Measurements from ENCODE around the gene ASAP2.
A peak's percentile ranks its signal among the peaks of the same experiment; 100 is the strongest.

The ASAP2 gene

DNA sequence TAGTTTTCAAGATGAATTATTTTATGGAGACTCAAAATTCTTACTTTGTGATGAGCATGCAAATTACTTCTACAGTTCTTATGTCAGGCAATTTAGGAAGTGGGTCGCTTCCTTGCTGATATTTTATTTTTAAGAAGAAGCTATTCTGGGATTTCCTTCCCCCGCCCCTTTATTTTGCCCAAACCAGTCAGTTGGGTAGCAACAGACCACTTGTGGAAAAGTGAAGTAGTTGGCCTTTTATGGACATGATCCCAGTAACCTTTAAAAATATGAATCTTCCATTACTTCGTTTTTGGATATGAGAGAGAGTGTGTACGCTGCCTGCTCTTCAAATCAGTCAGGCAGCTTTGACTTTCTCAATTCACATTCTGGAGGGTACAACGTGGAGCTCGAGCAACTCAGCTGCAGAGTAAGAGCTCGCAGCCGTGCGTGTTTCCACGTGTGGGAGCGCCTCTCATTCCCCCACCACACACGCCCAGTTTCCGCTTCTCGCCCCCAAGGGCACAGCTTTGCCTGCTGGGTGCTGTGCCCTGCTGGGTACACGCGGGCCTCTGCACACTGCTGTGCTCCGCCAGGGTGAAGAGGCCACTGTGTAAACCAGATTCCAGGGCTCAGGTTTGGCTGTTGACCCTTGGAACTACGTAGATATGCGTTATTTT, 124.1 kb downstream of the ASAP2 start:
- no peak for DNase-seq

DNA sequence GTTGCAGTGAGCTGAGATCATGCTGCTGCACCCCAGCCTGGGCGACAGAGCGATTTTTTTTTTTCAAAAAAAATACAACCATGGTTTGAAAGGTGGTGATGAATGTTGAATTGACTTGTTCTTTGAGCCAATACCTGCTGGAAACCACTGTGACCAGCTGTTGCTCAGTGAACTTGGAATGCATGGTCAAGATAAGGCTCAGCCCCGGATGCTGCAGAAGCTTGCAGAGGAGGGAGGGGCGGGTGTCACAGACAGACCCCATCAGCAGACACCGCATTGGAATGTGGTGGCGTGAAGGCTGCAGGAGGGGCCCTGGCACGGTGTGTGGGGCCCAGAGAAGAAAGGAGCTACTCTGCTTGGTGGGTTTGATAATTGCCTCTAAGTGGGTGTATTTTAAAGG, 125.1 kb downstream of the ASAP2 start:
- no peak for DNase-seq

DNA sequence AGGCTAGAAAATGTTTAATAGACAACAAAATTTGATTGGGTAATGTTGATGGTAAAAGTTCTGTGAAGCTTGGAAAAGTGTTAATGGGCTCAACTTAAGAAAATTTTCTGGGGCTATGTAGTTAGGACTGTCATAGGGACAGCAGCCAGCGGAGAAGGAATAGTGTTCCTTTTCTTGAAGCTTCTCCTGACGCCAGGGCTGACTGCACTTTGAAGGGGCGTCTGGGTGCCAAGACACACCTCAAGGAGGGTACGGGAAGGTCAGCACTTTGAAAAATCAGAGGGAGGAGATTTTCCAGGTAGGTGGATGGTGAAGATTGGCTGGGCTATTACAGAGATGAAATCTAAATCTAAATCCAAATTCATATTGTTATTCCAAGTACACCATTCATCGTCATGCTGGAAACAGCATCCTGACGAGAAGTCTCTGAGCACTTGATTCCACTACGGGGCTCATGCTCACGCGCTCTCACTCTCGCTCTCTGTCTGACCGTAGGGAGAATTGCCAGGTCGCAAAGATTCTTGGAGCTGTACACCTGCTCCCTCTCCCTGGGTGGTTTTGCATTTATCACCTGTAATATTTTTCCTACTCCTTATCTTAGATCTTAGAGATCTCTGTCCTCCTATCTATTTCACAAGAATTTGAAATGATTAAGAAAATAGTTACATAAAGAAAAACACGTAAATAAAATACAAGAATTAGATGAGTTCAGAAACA, 125.7 kb downstream of the ASAP2 start:
- no peak for DNase-seq

DNA sequence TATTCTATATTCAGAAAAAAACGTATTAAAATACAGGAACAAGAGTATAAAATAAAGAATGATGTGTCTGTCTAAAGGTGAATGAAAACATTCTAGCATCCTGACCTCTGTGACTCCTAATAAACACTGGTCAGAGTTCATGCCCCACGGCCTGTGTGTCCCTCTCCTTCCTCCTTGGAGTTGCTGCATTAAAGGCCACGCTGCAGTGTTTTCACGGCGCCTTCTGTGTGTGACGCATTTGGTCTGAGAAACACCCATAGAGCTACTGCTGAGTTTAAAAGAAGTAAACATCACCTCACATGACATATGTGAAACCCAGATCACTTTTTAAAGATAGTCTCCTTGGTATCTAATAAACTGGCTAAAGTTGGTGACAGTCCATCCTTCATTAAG, 126.2 kb downstream of the ASAP2 start:
- no peak for DNase-seq

DNA sequence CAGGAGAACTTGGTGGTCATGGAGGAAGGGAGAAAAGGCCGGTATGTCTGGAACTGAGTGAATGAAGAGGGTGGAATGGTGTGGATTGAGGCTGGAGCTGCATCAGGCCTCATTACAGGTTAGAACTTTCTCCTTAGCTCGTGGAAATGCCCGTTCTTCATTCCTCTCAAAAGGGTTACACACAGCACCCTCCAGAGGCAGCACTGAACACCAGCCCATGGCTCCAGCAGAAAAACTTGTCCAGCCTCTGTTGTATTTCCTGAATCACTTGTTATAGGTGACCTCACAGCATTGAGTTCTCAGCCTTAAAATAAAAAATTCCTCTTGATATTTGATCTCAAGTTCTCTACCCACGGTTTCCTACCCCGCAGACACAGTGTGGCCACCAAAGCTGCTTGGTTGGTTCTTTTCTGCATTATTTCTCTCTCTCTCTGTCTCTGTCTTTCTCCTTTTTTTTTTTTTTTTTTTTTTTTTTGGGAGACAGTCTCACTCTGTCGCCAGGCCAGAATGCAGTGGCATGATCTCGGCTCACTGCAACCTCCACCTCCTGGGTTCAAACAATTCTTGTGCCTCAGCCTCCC, 127.1 kb downstream of the ASAP2 start:
- peak; percentile 90 for DNase-seq

DNA sequence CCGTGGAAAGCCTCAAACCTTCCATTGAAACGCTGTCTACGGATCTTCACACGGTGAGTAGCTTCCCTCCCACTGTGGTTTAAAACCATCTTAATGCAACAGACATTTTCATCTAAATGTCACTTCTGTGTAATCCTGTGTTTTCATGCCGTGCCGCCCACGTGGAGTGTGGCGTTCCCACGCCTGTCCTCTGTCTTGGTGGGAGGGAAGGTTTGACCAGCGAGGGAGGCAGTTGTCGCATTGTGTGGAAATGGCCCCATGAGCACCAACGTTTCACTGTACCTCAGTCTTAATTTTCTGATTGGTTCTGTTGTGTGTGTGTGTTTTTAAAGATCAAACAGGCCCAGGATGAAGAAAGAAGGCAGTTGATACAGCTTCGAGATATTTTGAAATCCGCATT, 128.1 kb downstream of the ASAP2 start:
- no peak for DNase-seq

DNA sequence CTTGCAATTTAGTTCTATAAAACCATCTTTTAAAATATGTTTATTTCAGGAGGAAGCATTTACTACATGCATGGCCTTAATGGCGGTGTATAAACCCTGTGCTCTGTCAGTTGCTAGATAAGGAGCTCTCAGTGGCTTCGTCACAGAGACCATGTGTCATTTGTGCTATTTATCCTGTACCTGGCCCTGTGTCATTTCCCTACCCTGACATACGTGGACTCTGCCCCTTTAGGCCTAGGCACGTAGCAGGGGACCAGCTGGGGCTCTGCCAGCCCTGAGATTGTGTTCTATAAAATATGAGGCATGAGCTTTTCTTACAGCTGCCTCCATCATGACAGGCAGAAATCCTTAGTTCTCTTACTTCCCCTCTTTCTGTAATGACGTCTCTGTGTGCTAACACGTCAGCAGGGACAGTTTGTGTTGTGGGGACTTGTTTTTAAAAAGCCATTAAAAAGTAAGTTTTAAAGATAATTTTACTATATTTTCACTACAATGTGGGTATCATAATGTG, 128.8 kb downstream of the ASAP2 start:
- DNase-seq = peak; percentile 24

DNA sequence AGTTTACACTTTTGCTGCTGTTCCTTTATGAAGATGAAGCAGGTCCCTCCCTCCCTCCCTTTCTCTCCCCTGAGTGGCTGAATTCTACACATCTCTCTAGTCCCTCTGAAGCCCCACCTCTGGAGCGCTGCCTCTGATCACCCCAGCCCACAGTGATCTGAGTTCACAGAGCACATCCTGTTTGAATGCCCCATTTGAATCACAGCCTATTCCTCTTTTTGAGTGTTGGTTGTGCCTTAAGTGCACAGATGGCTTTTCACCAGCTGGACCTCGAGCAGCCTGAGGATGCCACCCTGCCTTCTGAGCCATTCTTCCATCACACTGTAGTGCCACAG, 129.6 kb downstream of the ASAP2 start:
- peak; percentile 93 for DNase-seq

DNA sequence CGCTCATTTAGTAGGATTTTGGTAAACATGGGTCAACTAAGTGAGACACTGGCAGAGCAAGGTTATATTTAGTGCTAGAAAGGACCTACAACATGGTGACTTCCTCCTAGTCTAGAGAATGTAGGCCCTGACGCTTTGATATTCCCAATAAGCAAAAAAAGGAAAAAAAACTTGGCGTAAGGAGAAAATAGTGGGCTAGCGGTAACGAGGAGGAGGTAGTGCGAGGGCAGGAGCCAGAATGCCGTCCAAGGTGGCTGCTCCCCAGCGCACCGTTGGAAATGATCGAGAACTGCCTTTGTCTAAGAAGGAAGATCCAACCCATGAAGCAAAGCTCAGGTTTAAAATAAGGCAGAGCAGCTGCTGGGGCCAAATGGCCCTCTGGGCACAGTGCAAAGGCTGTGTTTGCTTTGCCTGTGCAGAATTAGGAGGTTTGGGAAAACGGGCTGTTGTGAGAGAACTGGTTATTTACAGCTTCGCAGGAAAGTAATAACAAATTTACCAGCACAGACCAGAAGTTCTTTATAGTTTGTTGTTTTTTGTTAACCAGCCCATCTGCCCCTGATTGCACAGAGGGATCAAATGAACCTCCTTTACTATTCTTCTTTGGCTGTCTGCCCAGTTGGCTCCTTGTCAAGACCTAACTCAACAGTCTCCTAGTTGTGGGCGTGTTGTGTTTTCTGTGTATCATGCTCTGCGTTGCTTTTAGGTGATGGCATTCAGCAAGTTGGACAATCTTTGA, 130.1 kb downstream of the ASAP2 start:
- peak; percentile 100 for DNase-seq

DNA sequence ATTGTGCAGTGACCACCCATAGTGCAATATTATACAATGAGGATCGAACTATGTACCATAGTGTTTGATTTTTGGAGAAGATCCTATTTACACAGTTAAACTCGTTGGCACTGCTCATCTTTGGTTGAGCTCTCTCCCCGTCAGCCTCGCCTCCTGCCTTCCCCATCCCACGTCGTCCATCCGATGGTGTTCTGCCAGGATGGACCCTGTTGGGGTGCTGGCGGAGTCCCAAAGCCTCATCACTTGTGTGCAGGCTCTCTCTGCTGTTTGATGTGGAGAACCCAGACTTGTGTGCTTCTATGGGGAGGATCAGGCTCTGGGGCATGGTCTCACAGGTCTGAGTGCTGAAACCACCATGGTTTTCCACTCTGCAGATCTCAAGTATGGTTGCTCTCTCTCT, 131.3 kb downstream of the ASAP2 start:
- no peak for DNase-seq

DNA sequence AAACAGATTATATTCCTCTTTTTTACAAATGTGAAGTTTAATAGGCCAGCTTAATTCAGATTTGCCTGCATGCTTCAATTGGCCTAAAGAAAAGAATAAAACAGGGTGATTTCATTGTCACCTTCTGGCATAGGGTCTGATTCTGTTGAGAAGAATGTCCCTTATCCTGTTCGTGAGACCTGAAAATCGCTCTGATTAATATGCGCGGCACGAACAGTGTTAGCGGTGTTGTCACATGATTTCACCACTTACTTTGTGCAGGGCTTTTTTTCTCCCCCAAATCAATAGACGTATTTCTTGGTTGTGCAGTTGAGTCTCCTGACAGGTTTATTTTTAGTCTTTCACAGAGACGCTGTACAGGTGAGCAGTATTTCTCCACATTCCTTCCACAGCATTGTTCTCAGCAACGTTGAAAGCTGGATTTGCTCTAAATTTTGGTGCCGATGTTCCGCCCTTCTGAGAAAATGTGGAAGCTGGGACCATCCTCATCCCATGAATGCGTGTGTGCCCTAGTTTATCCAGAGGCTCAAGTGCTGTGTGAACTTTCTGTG, 134.8 kb downstream of the ASAP2 start:
- DNase-seq = no peak

DNA sequence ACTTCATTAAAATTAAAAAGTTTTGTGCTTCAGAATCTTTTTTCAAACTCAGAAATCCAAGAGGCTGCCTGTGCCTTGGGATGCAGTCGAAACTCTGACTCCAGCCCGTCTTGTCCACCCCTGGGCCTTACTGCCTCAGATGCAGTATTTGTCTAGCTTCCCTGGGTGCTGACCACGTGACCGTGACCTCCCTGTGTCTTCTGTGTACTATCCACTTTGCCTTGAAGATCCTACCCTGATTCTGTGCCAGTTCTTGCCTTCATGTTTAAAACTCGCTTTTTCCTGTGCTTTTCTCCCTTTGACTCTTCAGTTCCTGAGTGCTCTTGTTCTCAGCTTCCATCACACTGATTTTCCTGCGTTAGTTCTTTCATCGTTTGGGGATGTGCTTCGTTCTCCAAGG, 136.0 kb downstream of the ASAP2 start:
- DNase-seq = no peak

DNA sequence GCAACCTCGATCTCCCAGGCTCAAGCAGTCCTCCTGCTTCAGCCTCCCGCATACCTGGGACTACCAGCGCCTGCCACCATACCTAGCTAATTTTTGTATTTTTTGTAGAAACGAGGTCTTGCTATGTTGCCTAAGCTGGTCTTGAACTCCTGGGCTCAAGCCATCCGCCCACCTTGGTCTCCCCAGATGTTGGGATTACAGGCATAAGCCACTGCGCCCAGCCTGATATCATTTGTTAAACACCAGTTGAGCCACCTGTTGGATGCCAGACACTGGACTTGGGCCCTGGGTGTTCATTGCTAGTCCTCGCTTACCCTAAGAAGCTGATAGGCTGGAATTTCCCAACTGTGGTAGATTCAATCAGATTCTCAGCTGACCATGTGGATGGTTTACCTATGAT, 136.9 kb downstream of the ASAP2 start:
- no peak for DNase-seq

DNA sequence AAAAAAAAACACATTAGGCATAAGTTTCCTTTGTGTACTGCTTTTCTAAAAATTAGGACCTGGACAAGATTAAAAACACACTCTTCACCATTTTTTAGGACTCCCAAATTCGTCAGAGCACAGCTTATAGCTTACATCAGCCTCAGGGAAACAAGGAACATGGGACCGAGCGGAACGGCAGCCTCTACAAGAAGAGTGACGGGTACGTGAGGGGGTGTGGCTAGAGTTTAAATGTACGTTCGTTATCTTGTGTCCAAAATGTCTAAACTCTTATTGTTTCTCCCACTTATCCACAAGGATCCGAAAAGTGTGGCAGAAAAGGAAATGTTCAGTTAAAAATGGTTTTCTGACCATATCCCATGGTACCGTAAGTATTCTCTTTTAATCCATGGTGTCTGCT, 137.8 kb downstream of the ASAP2 start:
- DNase-seq = no peak

DNA sequence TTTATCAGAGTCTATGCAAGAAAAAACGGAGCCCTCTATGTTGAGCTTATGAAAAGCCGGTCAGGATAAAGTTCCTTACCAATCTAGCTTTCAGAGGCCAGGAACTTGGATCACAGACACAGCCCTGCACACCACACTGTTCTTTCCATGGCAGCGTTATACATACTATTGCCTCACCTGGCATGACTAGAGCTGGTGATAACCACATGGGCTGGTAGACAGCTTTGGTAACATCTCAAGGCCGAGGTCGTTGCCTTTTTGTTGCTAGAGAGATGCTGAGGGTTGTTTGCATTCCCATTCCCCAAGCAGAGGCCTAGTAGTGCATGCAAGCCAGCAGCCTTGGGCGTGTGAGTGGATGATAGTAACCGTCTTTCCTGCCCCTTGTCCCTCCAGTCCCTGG, 138.7 kb downstream of the ASAP2 start:
- DNase-seq = no peak

DNA sequence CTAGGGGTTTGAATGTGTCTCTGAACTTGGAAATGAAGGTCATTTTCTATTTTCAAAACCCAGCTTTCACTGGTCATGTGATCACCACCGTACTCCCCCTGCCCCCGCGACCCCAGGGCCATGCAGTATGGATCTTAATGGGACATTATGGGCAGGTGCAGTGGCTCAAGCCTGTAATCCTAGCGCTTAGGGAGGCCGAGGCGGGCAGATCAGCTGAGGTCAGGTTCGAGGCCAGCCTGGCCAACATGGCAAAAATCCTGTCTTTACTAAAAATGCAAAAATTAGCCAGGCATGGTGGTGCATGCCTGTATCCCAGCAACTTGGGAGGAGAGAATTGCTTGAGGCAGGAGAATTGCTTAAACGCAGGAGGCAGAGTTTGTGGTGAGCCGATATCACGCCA, 139.4 kb downstream of the ASAP2 start:
- no peak for DNase-seq

DNA sequence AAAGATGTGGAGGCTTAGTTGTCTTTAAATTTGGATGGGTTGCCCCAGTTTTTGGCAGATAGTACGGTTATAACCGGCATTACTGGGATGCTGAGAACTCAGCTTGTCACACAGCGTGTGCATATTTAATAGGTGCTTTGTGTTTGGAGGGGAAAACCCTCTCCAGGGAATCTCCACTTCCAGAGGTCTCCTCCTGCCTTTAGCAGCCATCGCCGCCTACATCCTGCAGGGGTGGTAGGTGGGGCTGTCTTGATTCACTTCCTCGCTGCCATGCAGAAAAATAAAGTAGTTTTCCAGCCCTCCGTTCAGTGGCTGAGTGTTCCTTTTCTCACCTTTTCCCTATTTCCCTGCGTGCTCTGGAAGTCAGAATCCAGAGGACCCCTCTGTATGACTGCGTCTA, 140.3 kb downstream of the ASAP2 start:
- DNase-seq = no peak

DNA sequence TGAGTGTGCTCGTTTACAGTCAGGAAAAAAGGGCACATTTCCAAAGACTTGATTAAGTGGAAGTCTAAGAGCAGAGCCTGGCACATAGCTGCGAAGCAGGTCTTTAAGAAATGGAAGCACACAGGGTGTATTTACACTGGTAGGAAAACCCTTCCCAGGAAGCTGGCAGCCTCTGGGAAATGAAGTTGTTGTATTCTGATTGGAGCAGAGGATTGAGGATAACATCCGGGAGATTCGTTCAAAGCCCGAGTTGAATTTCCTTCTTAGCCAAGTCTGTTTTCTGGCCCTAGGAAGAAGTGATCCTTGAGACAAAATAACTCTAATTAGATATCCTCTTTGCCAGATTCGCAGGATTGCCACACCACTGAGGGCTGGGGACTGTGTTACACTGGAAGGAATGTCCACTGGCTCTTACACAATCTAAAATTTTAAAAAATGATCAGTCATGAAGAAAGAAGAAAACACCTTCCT, 140.8 kb downstream of the ASAP2 start:
- no peak for DNase-seq

DNA sequence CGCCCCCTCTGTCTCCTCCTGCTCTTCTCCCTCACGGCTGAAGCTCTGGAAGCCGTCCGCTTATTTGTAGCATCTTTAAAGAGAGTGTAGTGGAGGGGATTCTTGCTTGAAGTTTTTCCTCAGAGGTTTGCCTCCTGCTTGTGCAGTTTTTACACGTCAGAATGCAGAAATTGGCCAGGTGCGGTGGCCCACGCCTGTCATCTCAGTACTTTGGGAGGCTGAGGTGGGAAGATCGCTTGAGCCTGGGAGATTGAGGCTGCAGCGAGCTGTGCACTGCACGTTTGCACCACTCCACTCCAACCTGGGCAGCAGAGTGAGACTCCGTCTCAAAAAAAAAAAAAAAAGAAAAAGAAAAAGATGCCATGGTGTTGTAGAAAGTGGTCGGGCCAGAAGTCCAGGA, 147.7 kb downstream of the ASAP2 start:
- DNase-seq = no peak

DNA sequence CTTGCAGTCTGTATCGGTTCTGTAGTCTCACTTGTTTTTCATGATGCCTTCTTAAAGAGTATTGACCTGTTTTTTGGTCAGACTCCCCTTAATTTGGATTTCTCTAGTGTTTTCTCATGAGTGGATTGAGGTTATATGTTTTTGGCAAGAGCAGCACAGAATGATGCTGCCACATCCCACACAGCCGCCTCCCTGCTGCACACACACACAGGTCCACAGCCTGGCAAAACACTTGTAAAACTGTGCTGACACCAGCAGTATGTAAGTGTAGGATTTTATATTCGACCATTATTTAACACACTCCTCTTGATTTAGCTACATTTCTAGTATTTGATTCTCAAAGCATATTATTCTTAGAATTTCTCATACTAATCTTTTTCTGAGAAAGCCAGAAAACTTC, 148.7 kb downstream of the ASAP2 start:
- no peak for DNase-seq

DNA sequence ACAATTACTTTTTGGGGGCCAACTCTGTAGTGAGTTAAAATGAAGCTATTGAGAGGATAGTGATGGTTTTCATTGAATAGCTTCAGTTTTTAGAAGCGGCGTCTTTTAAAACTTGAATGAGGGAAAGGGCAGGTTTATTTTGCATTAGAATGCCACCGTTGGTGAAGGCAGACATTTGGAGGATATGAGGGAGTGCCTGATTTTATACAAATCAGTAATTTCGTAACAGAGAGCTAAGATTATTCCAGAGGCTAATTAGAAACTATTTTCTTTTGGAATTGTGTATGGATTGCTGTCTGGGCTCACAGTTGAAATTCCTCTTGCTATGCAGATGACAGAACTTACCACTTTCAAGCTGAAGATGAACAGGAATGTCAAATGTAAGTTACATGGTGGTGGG, 149.1 kb downstream of the ASAP2 start:
- DNase-seq = no peak

DNA sequence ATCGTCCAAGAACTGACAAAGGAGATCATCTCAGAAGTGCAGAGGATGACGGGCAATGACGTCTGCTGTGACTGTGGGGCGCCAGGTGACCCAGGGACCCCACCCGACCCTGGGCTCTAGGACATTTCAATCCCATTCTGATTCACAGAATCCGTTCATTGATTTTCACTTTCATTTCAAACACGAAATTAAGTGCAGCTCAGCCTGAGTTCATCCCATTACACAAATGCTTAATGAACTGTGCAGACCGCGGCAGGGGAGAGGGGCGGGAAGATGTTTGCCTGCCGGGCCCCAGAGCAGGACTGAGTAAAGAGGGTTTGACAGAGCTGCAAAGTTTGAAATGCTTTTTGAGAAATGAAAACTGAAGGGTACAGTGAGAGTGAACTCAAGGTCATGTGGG, 149.6 kb downstream of the ASAP2 start:
- peak; percentile 70 for DNase-seq

DNA sequence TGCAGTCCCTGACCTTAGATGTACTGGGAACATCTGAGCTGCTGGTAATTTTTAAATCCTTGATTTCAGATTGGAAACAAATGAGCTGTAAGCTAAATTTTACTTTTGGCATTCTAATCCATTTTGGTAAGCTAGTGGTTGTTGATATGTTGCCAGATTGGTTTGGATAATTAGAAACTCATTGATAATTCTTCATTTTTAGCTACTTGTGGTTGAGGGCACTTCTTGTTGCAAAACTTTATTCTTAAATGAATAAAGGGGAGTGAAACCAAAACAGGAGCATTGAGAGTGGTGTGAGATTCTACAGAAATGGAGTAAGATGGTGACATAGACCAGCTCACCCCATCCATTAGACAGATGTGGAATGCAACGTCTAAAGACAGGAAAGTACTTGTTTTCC, 152.2 kb downstream of the ASAP2 start:
- DNase-seq = no peak
